Epithelial cell of proximal tubule (primary cell): Measurements from ENCODE around the gene AUTS2. TPM values are rescaled to one million over a fixed set of nuclear protein-coding genes. Genes with fewer than 3 reads are reported as not detected.

Experiments
- DNase-seq: peaks from one replicate; pipeline ENCODE4 v3.0.0-alpha.2; 2011; ENCODE audit warnings: low read depth
- H3K4me3 ChIP-seq: 2 replicates; pipeline ENCODE4 v1.5.1; 2011; ENCODE audit warnings: low read depth, mild to moderate bottlenecking, low read length
- CTCF ChIP-seq: conservative IDR thresholded peaks from 2 replicates; pipeline ENCODE4 v1.5.1; 2012; ENCODE audit warnings: low read depth, mild to moderate bottlenecking, low read length
- total RNA-seq: library from RNA; depleted of rRNA; stranded (reverse); fragments of >200 nt; gene quantifications from 2 replicates; pipeline ENCODE4 v1.2.3, GENCODE V29; 2015

AUTS2 gene
- total RNA-seq, 1 donor from 2014 or later = 10.0 TPM

DNA sequence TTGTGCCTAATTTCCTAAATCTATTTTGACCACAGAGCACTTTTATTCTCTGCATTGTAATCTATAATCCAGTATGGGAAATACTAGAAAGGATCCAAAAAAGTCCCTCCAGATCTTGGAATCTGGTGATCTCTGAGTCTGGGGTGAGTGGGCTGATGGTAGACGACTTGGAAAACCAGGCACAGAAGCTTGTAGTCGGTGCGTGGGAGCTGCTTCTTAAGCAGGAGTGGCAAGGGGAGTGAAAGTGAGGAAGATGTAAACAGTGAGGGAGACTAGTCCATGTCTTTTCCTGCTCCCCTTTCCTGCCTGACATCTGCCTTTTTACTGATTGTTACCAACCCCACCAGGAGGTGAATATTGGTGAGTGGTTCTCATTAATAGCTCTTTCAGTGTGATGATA, 6.8 kb downstream of the AUTS2 start:
- DNase-seq = no peak
- no peak overlapping the region for H3K4me3 ChIP-seq
- TF ChIP-seq CTCF = no peak

DNA sequence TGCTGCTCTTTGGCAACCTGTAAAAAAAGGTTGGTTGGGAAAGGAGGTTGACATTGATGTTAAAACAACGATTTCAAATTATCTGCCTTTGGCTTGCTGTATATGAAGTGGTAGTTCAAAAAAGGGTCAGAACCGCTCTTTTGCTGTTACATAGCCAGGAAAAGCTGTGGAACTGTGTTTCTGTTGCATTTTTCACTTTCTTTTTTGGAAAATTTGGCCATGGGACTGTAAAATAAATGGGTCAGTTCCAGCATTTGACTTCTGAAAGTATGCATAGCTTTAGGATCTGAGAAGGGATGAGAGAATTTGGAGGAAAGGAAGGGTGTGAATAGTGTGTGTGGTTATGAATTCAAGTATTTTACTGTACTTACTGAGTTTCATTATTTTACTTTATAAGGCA, 7.3 kb downstream of the AUTS2 start:
- no peak for DNase-seq
- H3K4me3 ChIP-seq = no peak overlapping the region
- no peak for TF ChIP-seq CTCF

DNA sequence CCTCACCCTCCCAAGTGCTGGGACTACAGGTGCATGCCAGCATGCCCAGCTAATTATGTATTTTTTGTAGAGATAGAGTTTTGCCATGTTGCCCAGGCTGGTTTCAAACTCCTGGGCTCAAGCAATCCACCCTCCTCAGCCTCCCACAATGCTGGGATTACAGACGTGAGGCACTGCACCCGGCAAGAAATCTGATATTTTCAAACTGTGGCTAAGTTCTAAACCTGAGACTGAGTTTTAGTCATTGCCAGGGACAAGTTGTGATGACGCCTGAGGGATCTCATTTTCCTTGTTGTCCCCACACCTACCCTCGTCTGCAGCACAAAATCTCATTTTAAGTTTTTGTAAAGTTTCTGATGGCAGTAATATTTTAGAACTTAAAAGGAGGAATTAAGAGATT, 9.8 kb downstream of the AUTS2 start:
- TF ChIP-seq CTCF = no peak
- no peak for DNase-seq
- H3K4me3 ChIP-seq = no peak overlapping the region

DNA sequence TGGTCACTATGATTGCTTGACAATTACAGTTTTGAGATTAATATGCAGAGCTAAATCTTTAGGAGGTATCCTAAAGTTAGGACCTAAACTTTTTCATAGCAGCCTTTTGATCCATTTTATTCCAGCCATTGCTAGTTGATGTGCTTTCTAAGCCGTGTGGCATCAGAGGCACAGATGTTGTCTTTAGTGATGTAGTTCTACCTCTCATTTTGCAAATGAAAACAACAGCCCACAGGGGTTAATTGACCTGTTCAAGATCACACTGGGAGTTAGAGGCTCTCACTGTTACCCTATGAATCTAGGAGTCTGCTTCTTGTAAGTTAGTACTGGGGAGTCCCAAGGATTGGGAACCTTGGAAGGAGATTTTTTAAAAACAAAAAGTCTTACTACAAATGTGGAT, 10.6 kb downstream of the AUTS2 start:
- no peak for DNase-seq
- no peak overlapping the region for H3K4me3 ChIP-seq
- no peak for TF ChIP-seq CTCF

- no peak for TF ChIP-seq CTCF
- no peak for DNase-seq
- H3K4me3 ChIP-seq = no peak overlapping the region
Measured at GRCh38 chr7:69609541-69610373, 11.5 kb downstream of the AUTS2 start.

DNA sequence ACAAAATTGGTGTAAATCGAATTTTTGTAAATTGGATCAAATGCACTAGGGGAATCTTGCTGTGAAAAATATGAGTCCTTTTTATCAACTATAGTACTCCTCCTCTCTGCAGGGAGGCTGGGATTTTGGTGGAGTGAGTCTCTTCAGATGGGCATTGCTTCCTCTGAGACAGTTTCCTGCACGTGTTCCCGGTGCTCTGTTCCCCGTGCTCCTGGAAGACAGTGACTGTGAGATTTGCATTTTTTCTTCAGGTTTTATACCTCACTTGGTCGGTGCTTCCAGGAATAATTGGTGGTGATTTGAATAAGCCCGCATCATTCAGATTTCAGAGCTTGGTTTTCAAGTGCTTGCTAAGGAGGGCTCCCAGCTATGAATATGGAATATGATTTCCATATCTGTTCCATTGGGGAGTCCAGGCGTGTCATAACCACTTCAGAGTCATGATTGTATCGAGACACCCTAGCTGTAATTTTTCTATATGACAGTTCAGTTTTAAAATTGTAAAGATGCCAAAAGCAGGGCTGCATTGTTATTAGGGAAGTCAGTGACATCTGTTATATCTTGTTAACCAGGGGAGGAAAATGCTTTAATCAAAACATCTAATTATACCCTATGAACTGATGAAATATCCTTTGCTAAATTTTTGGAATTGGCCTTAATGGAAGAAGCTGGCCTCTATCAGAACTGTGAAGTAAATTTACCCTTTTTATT, 12.3 kb downstream of the AUTS2 start:
- no peak overlapping the region for H3K4me3 ChIP-seq
- no peak for DNase-seq
- no peak for TF ChIP-seq CTCF
